Cardiac muscle cell (in vitro differentiated cells and primary cell): ENCODE measurements around the gene KCTD18. TPM values are rescaled to one million over a fixed set of nuclear protein-coding genes. Genes with fewer than 3 reads are reported as not detected.

Experiments
- DNase-seq, 2 donors: peaks; one replicate each; pipeline versions ENCODE4 v3.0.0 to v3.0.0-alpha.2; 2010 to 2017; ENCODE audit warnings: low read depth in 1 of 2, low spot score in 1 of 2
- H3K27ac ChIP-seq: fragments of 200-600 bp; sonication (generic); 2 replicates; pipeline ENCODE4 v1.5.1; 2016
- H3K27me3 ChIP-seq: fragments of 200-600 bp; sonication (generic); 2 replicates; pipeline ENCODE4 v1.6.0; 2016; ENCODE audit warnings: control low read depth
- H3K36me3 ChIP-seq: fragments of 200-600 bp; sonication (generic); 2 replicates; pipeline ENCODE4 v1.5.1; 2016; ENCODE audit warnings: control low read depth
- H3K4me1 ChIP-seq: fragments of 200-600 bp; sonication (generic); 2 replicates; pipeline ENCODE4 v1.8.1; 2017; ENCODE audit warnings: low read depth, mild to moderate bottlenecking, mixed run types
- H3K4me3 ChIP-seq: fragments of 200-600 bp; sonication (generic); 2 replicates; pipeline ENCODE4 v1.5.1; 2016; ENCODE audit warnings: mild to moderate bottlenecking
- H3K9me3 ChIP-seq: fragments of 200-600 bp; sonication (generic); 2 replicates; pipeline ENCODE4 v1.5.1; 2017; ENCODE audit warnings: low read depth, mild to moderate bottlenecking, control low read depth
- CTCF ChIP-seq: IDR thresholded peaks from 2 replicates; pipeline ENCODE4 v1.5.1; 2012; ENCODE audit warnings: low read depth, mild to moderate bottlenecking, low read length
- polyA plus RNA-seq: library from polyadenylated mRNA; unstranded; fragments of >200 nt; fragmentation: Nextera tagmentation; extraction: Ambion mirVana; gene quantifications from 2 replicates; pipeline ENCODE4 v1.2.1, GENCODE V29; 2016
- total RNA-seq: library from RNA; depleted of rRNA; stranded (reverse); fragments of >200 nt; gene quantifications from 2 replicates; pipeline ENCODE4 v1.2.3, GENCODE V29; 2016

Gene KCTD18
- total and polyA plus RNA-seq, 2 experiments from 2014 or later: 12.5 to 20.8 TPM

DNA sequence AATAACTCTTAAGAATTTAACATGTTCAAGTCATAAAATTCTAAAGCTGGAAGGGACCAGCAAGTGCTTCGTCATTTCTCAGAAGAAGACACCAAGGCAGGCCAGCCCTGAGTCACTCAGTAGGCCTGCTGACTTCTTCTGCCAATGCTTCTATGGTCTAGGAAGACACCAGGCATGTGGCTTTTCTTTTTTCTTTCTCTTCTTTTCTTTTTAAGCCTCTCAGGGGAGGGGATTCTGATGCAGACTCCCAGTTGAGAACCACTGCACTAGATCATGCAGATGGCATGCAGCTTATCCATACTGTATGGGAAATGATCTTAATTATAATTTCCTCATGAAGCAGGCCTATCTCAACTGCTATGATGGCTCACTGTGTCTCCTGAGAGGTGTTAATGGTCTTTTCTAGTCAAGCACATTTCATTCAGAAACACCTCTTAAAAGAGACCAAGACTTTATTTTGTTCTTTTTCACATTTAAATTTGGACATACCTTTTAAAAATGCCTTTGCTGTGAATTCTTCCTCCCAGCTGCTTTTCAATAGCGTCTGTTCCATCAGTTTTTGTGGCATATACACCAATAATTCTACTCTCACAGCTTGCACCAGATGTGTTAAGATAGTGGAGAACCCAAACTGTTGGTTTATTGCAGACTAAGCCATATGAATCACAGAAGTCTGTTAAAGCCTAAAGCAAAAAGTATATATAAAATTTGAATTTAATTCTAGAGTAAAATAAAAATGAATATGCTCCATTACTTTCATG is 11.3 kb downstream of the KCTD18 start:
- Histone ChIP-seq H3K27ac (no peak overlapping the region), H3K4me3 (no peak overlapping the region), H3K4me1 (no peaks in the 10 kb centered on the region), H3K27me3 (no peaks in the 10 kb centered on the region), H3K36me3 (peaks cover 17% of the 10 kb centered on the region), H3K9me3 (no peaks in the 10 kb centered on the region)
- no peak for TF ChIP-seq CTCF
- no peak for DNase-seq

- Histone ChIP-seq H3K36me3 (peaks cover 19% of the 10 kb centered on the region), H3K27me3 (no peaks in the 10 kb centered on the region), H3K4me3 (no peak overlapping the region), H3K4me1 (no peaks in the 10 kb centered on the region), H3K27ac (no peak overlapping the region), H3K9me3 (no peaks in the 10 kb centered on the region)
- TF ChIP-seq CTCF: no peak
- no peak for DNase-seq
Measured at GRCh38 chr2:200496696-200497095, 13.2 kb downstream of the KCTD18 start.

- no peaks in the 10 kb centered on the region for H3K4me1 ChIP-seq
- H3K27me3 ChIP-seq: no peaks in the 10 kb centered on the region
- peaks cover 19% of the 10 kb centered on the region for H3K36me3 ChIP-seq
- no peak for TF ChIP-seq CTCF
- H3K4me3 ChIP-seq: no peak overlapping the region
- H3K9me3 ChIP-seq: no peaks in the 10 kb centered on the region
- no peak overlapping the region for H3K27ac ChIP-seq
- no peak for DNase-seq
Measured at GRCh38 chr2:200494048-200494447, 15.8 kb downstream of the KCTD18 start.

DNA sequence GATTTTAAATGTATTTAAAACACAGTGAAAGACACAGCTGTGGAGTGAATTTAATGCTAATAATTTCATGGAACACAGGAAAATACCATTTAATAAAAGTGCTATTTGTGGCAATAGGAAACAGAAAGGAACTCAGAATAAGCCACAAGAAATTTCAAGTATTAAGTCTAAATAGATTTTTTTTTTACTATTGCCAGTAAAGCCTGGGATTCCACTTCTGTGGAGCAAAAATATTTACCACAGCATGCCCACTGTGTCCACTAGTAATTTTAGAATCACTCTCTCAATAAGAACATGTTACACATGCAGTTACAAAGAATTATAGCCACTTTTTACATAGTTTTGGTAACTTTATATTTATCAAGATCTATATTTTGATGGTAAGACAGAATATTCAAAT is 17.2 kb downstream of the KCTD18 start:
- Histone ChIP-seq H3K9me3 (no peaks in the 10 kb centered on the region), H3K27me3 (no peaks in the 10 kb centered on the region), H3K36me3 (peaks cover 15% of the 10 kb centered on the region), H3K4me3 (no peak overlapping the region), H3K27ac (no peak overlapping the region), H3K4me1 (no peaks in the 10 kb centered on the region)
- no peak for DNase-seq
- no peak for TF ChIP-seq CTCF

DNA sequence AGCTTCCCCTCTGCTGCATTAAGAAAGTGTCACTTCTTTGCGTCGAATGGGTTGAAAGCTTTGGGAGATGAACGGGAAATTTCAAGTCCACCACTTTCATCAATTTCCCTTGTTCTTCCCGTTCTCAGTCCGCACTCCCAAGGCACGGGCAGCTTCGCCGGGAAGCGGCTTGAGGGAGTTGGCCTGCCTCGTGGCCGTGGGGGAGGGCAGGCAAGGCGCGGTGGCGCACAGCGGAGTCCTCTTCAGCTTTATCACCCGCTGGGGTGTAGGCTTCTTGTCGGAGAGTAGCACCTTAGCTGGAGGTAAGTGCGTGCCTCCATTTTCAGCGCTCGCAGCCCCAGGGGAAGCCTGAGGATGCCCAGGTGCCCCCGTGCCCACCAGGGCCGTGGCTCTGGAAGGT is 19.9 kb downstream of the KCTD18 start:
- Histone ChIP-seq H3K27me3 (no peaks in the 10 kb centered on the region), H3K4me3 (no peak overlapping the region), H3K4me1 (no peaks in the 10 kb centered on the region), H3K27ac (no peak overlapping the region), H3K36me3 (peaks cover 13% of the 10 kb centered on the region), H3K9me3 (no peaks in the 10 kb centered on the region)
- TF ChIP-seq CTCF: no peak
- DNase-seq: no peak
